Naive thymus-derived CD4-positive, alpha-beta T cell (primary cell): ENCODE measurements around the gene SNX1. TPM values are rescaled to one million over a fixed set of nuclear protein-coding genes. Genes with fewer than 3 reads are reported as not detected.
"Not testable (repeated sequence)": the region's sequence is repeated elsewhere in the genome, so short reads cannot be mapped to it uniquely, and the experiment has no call there.

Source experiments
- ATAC-seq: fragments of 150-1000 bp; cut with Tn5 transposase; 2 replicates; pipeline ENCODE4 v1.10.0; 2021; ENCODE audit warnings: mild to moderate bottlenecking, moderate library complexity
- CTCF ChIA-PET: fragments of 350-600 bp; sonication (Branson Sonifier 250); formaldehyde crosslinking; loops from one replicate; lab custom pipeline; 2021; ENCODE audit warnings: antibody characterized with exemption; lab: Charles Lee
- POLR2A ChIA-PET: fragments of 350-600 bp; sonication (Branson Sonifier 250); formaldehyde crosslinking; loops from one replicate; lab custom pipeline; 2021; ENCODE audit warnings: antibody characterized with exemption, inconsistent platforms; lab: Charles Lee
- DNase-seq, 9 donors: peaks; one replicate each; pipeline versions ENCODE4 v3.0.0 to v3.0.0-alpha.2; 2020 to 2022; ENCODE audit warnings: mixed read lengths in 1 of 9
- H3K27ac ChIP-seq: one replicate; pipeline ENCODE4 v1.7.0; 2013; ENCODE audit warnings: mild to moderate bottlenecking, low read depth, low read length, moderate library complexity
- H3K27me3 ChIP-seq, 2 donors: one replicate each; pipeline ENCODE4 v1.7.0; 2013; ENCODE audit warnings: low read length in 2 of 2, mild to moderate bottlenecking in 2 of 2, moderate library complexity in 2 of 2; ENCODE audit not compliant: control insufficient read depth in 2 of 2, insufficient read depth in 2 of 2
- H3K36me3 ChIP-seq, 3 experiments: 1 replicate in 2 of 3; 2 replicates in 1 of 3; pipeline ENCODE4 v1.7.0; 2013; ENCODE audit warnings: low read length in 3 of 3, mild to moderate bottlenecking in 3 of 3, moderate library complexity in 1 of 3; ENCODE audit not compliant: insufficient read depth in 3 of 3, control insufficient read depth in 2 of 3
- H3K4me1 ChIP-seq, 2 donors: one replicate each; pipeline ENCODE4 v1.7.0; 2013; ENCODE audit warnings: low read length in 2 of 2, mild to moderate bottlenecking in 2 of 2, moderate library complexity in 1 of 2; ENCODE audit not compliant: control insufficient read depth in 2 of 2, insufficient read depth in 2 of 2
- H3K4me3 ChIP-seq: 2 replicates; pipeline ENCODE4 v1.7.0; 2013; ENCODE audit warnings: mild to moderate bottlenecking, low read length
- H3K9me3 ChIP-seq, 3 experiments: 1 replicate in 2 of 3; 2 replicates in 1 of 3; pipeline ENCODE4 v1.7.0; 2013; ENCODE audit warnings: low read length in 3 of 3; ENCODE audit not compliant: control insufficient read depth in 2 of 3
- H3K27ac Mint-ChIP-seq, 9 donors: one replicate each; pipeline ENCODE4 v1.8.0; 2020 to 2022; ENCODE audit warnings: mixed read lengths in 9 of 9, mild to moderate bottlenecking in 8 of 9, moderate library complexity in 5 of 9, inconsistent platforms in 2 of 9
- H3K27me3 Mint-ChIP-seq, 5 donors: one replicate each; pipeline ENCODE4 v1.8.0; 2021 to 2022; ENCODE audit warnings: mixed read lengths in 5 of 5, mild to moderate bottlenecking in 1 of 5
- H3K36me3 Mint-ChIP-seq, 5 donors: one replicate each; pipeline ENCODE4 v1.8.0; 2020 to 2022; ENCODE audit warnings: mixed read lengths in 5 of 5, mild to moderate bottlenecking in 3 of 5, inconsistent platforms in 1 of 5
- H3K4me1 Mint-ChIP-seq, 7 donors: one replicate each; pipeline ENCODE4 v1.8.0; 2020 to 2022; ENCODE audit warnings: mixed read lengths in 7 of 7, mild to moderate bottlenecking in 3 of 7, inconsistent platforms in 1 of 7
- H3K4me3 Mint-ChIP-seq, 10 donors: one replicate each; pipeline ENCODE4 v1.8.0; 2020 to 2022; ENCODE audit warnings: mild to moderate bottlenecking in 10 of 10, mixed read lengths in 10 of 10, moderate library complexity in 6 of 10, inconsistent platforms in 2 of 10
- H3K9me3 Mint-ChIP-seq, 11 donors: one replicate each; pipeline ENCODE4 v1.8.0; 2020 to 2022; ENCODE audit warnings: mixed read lengths in 11 of 11, mild to moderate bottlenecking in 4 of 11, inconsistent platforms in 1 of 11, moderate library complexity in 1 of 11
- intact Hi-C, 2 donors: fragments of 100-400 bp; cut with micrococcal nuclease; formaldehyde crosslinking; loops; one replicate each; pipeline ENCODE4 v1.15.1; 2023
- polyA plus RNA-seq, 2 donors: library from polyadenylated mRNA; unstranded; fragments of 300-500 nt; fragmentation: Illumina TruSeq; gene quantifications; one replicate each; pipeline ENCODE4 v1.2.3, GENCODE V29; 2021
- total RNA-seq, 6 experiments: library from RNA in 5 of 6; stranded (reverse) in 5 of 6; gene quantifications; 1 replicate in 5 of 6; 2 replicates in 1 of 6; pipeline ENCODE4 v1.2.3 and lab custom pipeline; 2021 to 2026

The SNX1 gene
- total and polyA plus RNA-seq, 7 experiments from 2014 or later: 61.3 to 161 (median 120) TPM

DNA sequence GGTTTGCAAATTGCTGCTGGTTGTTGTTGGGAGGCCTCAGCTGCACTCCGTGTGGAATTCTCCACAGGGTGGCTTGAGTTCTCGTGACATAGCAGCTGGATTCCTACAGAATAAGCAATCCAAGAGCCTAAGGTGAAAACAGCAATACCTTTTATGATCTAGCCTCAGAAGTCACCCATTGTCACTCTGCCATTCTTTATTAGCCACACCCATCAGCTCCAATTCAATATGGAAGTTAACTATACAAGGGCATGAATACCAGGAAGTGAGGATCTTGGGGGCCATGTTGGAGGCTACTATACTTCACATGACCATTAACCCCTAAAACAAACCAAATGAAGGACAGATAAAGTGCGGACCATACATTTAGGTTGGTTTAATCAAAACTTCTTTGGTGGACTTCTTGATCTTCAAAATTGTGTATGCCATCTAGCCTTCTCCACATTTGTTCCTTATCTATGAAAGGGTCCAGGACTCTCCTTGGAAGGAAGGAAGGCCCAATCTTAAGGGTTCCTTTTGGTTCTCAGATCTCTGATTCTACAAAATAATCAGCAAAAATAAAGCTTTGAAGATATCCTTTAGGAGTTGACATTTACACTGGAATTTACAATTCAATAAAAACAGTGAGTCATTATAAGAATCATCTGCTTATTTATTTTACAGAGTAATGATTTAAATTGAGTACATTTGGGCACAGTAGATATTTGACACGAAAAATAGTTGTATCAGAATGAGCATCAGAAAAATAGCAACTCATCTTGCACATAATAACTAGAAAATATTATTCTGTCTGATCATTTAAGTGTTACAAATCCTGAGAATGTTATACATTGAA lies 23.6 kb upstream of the SNX1 start:
- no peaks in the 10 kb centered on the region for H3K27me3 Mint-ChIP-seq
- peaks cover 0 to 3% of the 10 kb centered on the region in 2 donors for H3K4me1 ChIP-seq
- peaks cover under 1 to 30% (median 12%) of the 10 kb centered on the region in 5 donors for H3K36me3 Mint-ChIP-seq
- H3K9me3 Mint-ChIP-seq: no peaks in the 10 kb centered on the region
- H3K9me3 ChIP-seq: no peaks in the 10 kb centered on the region
- H3K27ac ChIP-seq: no peak overlapping the region
- DNase-seq (no peak), ATAC-seq (no peak)
- H3K27ac Mint-ChIP-seq: no peak overlapping the region
- intact Hi-C loops: no loop called here
- CTCF ChIA-PET: interaction anchor here (0.6 kb wide), 2 partner anchors 380 to 601 kb away, joined by 3 read pairs; no protein-coding TSS in a partner anchor
- H3K4me3 Mint-ChIP-seq: no peak overlapping the region
- H3K4me1 Mint-ChIP-seq: peaks cover 4 to 21% (median 6%) of the 10 kb centered on the region in 7 donors
- POLR2A ChIA-PET: interaction anchor here (0.7 to 0.8 kb wide), 2 partner anchors 21 to 376 kb away, joined by 4 read pairs; partner anchors contain the start of gene CIAO2A
- no peak overlapping the region for H3K4me3 ChIP-seq
- H3K36me3 ChIP-seq: peaks cover 0 to 17% (median 0%) of the 10 kb centered on the region in 3 experiments
- H3K27me3 ChIP-seq: no peaks in the 10 kb centered on the region

DNA sequence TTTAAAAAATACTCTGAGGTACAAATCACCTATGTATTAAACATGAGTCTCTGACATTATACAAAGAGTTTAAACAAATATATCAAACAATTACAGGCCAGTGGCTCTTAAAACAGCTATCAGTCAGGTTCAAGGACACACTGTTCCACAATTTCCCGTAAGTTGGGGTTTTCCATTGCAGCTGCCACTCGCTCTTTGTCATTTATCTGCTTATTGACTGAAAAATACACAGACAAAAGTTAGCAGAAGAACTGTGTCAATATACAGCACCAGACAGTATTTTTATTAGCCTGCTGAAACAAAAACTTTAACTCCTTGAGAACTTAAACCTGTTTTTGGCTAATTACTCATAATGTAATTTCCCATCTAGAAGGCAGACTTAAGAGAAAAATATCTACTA lies 23.0 kb upstream of the SNX1 start:
- CTCF ChIA-PET: interaction anchor here (1.5 kb wide), 1 partner anchor 321 kb away, joined by 3 read pairs; no protein-coding TSS in a partner anchor
- no peak overlapping the region for H3K4me3 ChIP-seq
- intact Hi-C loops: no loop called here
- H3K4me1 ChIP-seq: peaks cover 0 to under 1% of the 10 kb centered on the region in 2 donors
- peaks cover 5 to 35% (median 12%) of the 10 kb centered on the region in 5 donors for H3K36me3 Mint-ChIP-seq
- no peaks in the 10 kb centered on the region for H3K9me3 Mint-ChIP-seq
- H3K27me3 ChIP-seq: no peaks in the 10 kb centered on the region
- H3K27ac Mint-ChIP-seq: peak overlapping the region in 1 of 9 donors; percentile 41
- H3K4me3 Mint-ChIP-seq: no peak overlapping the region
- no peaks in the 10 kb centered on the region for H3K27me3 Mint-ChIP-seq
- peaks cover 0 to 17% (median 0%) of the 10 kb centered on the region in 3 experiments for H3K36me3 ChIP-seq
- POLR2A ChIA-PET: no interaction called here
- H3K27ac ChIP-seq: no peak overlapping the region
- ATAC-seq (no peak), DNase-seq (no peak)
- no peaks in the 10 kb centered on the region for H3K9me3 ChIP-seq
- H3K4me1 Mint-ChIP-seq: peaks cover 0 to 22% (median 11%) of the 10 kb centered on the region in 7 donors

DNA sequence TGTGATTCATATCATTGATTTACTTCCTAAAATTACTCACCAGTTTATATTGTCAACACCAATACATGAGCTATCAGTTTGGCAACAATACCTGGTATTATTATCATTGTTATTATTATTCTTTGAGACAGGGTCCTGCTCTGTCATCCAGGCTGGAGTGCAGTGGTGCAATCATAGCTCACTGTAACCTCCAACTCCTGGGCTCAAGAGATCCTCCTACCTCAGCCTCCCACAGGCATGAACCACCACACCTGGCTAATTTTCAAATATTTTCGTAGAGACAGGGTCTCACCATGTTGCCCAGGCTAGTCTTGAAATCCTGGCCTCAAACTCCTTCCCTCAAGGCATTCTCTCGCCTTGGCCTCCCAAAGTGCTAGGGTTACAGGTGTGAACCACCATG lies 22.3 kb upstream of the SNX1 start:
- CTCF ChIA-PET: interaction anchor here (1.5 kb wide), 1 partner anchor 321 kb away, joined by 3 read pairs; no protein-coding TSS in a partner anchor
- ATAC-seq, H3K27ac ChIP-seq, H3K9me3 Mint-ChIP-seq, H3K27me3 ChIP-seq, H3K4me3 Mint-ChIP-seq, H3K4me1 ChIP-seq, DNase-seq, intact Hi-C loops, H3K4me3 ChIP-seq, POLR2A ChIA-PET, H3K27me3 Mint-ChIP-seq, H3K9me3 ChIP-seq: not testable (repeated sequence)
- peaks cover 0 to 17% (median 0%) of the 10 kb centered on the region in 3 experiments for H3K36me3 ChIP-seq
- H3K4me1 Mint-ChIP-seq: peaks cover 0 to 17% (median 11%) of the 10 kb centered on the region in 7 donors
- H3K36me3 Mint-ChIP-seq: peaks cover 5 to 35% (median 12%) of the 10 kb centered on the region in 5 donors
- peak overlapping the region in 1 of 9 donors; percentile 18 for H3K27ac Mint-ChIP-seq

DNA sequence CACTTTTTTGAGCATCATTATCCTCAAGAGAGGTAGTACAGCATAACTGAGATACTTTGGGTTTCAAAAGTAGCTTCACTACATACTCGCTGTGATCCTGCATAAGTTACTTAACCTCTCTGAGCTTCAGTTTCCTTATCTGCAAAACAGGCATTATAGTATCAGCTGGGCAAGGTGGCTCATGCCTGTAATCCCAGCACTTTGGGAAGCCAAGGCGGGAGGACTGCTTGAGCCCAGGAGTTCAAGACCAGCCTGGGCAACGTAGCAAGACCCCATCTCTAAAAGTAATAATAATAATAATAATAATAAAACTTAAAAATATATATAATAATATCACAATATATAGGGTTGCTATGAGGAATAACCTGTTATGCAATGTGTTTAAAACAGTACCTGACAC lies 13.0 kb upstream of the SNX1 start:
- POLR2A ChIA-PET: interaction anchor here (1.1 kb wide), 1 partner anchor 11 kb away, joined by 3 read pairs; the partner anchor contains the start of gene CIAO2A
- H3K4me1 ChIP-seq: no peaks in the 10 kb centered on the region
- no peaks in the 10 kb centered on the region for H3K9me3 ChIP-seq
- no peaks in the 10 kb centered on the region for H3K27me3 Mint-ChIP-seq
- H3K36me3 Mint-ChIP-seq: peaks cover under 1 to 15% (median 6%) of the 10 kb centered on the region in 5 donors
- no peak for ATAC-seq
- no peak for DNase-seq
- no peak overlapping the region for H3K4me3 ChIP-seq
- H3K9me3 Mint-ChIP-seq: no peaks in the 10 kb centered on the region
- H3K4me3 Mint-ChIP-seq: no peak overlapping the region
- intact Hi-C loops: no loop called here
- H3K27ac ChIP-seq: no peak overlapping the region
- CTCF ChIA-PET: interaction anchor here (0.5 kb wide), 1 partner anchor 334 kb away, joined by 4 read pairs; no protein-coding TSS in a partner anchor
- no peaks in the 10 kb centered on the region for H3K27me3 ChIP-seq
- H3K36me3 ChIP-seq: peaks cover 0 to 10% (median 2%) of the 10 kb centered on the region in 3 experiments
- H3K4me1 Mint-ChIP-seq: peaks cover 0 to 2% (median 0%) of the 10 kb centered on the region in 7 donors
- no peak overlapping the region for H3K27ac Mint-ChIP-seq

DNA sequence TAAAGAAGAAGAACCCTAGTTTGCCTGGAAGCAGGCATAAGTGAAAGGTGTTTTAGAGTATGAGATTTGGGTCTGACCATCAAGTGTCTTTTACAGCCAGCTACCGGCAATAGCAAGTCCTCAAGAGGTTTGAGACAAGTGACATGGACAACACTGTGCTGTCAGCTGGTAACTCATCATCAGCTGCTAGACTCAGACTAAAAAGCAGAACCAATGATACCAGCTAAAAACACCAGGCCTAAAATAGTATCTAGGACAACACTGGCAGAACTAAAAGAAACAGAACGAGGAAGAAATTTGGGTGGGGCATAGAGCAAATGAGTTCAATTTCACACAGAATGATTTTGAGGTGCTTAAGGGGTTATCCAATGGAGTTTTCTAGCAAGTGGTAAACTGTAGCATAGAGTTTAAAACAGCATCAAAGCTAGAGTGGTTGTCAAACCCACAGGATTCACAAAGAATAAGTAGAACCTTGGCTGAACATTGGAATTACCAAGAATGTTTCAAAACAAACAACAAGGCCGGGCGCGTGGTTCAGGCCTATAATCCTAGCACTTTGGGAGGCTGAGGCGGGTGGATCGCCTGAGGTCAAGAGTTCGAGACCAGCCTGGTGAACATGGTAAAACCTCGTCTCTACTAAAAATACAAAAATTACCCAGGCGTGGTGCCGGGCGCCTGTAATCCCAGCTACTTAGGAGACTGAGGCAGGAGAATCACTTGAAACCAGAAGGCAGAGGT lies 6.1 kb upstream of the SNX1 start:
- H3K4me1 Mint-ChIP-seq: peaks cover 28 to 47% (median 45%) of the 10 kb centered on the region in 7 donors
- H3K27ac ChIP-seq: no peak overlapping the region
- ChIA-PET POLR2A (interaction anchor here (0.6 kb wide), 1 partner anchor 337 kb away, joined by 4 read pairs; no protein-coding TSS in a partner anchor), CTCF (interaction anchor here (0.6 kb wide), 4 partner anchors 84 to 656 kb away, joined by 3 to 6 read pairs (median 6); no protein-coding TSS in a partner anchor)
- no peak overlapping the region for H3K4me3 ChIP-seq
- no peaks in the 10 kb centered on the region for H3K9me3 ChIP-seq
- DNase-seq: no peak
- H3K4me1 ChIP-seq: peaks cover 18 to 19% of the 10 kb centered on the region in 2 donors
- H3K27me3 Mint-ChIP-seq: no peaks in the 10 kb centered on the region
- H3K9me3 Mint-ChIP-seq: peaks cover 0 to 3% (median 0%) of the 10 kb centered on the region in 11 donors
- intact Hi-C loops: loop anchor here (5.0 to 10.0 kb wide), 6 partner anchors 735 to 1198 kb away; partner anchors contain the start of genes LACTB (in 2 of the 2), PARP16 (in 1 of the 2), PDCD7 (in 1 of the 2) and PIF1 (in 1 of the 2)
- H3K27me3 ChIP-seq: no peaks in the 10 kb centered on the region
- H3K27ac Mint-ChIP-seq: peak overlapping the region in 1 of 9 donors; percentile 72
- ATAC-seq: peak; percentile 20
- H3K4me3 Mint-ChIP-seq: no peak overlapping the region
- peaks cover 8 to 16% (median 14%) of the 10 kb centered on the region in 5 donors for H3K36me3 Mint-ChIP-seq
- peaks cover 0 to 17% (median 7%) of the 10 kb centered on the region in 3 experiments for H3K36me3 ChIP-seq

DNA sequence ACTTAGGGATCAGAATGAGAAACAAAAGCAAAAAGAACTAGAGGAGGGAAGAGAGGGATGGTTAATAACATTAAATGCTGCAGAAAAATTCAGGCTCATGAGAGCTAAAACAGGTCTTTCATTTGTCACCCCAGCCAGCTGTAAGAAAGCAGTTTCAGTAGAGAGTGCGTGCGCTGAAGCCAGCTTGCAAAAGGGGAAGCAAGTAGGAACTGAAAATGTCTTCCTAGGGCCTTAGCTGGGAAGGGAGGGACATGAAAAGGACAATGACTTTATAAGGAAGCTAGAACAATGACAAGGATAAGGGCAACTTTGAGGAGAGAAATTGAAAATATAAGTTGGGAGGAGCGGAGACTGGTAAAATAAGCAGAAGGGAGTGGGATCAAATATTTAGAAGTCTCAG lies 5.3 kb upstream of the SNX1 start:
- Mint-ChIP-seq H3K9me3 (peaks cover 0 to 3% (median 0%) of the 10 kb centered on the region in 11 donors), H3K4me1 (peaks cover 31 to 55% (median 53%) of the 10 kb centered on the region in 7 donors), H3K4me3 (peak overlapping the region in 2 of 10 donors; percentile 6 to 22), H3K36me3 (peaks cover 8 to 16% (median 14%) of the 10 kb centered on the region in 5 donors), H3K27me3 (no peaks in the 10 kb centered on the region), H3K27ac (peak overlapping the region in 5 of 9 donors; percentile 6 to 71 (median 37))
- H3K36me3 ChIP-seq: peaks cover 0 to 17% (median 7%) of the 10 kb centered on the region in 3 experiments
- no peak overlapping the region for H3K4me3 ChIP-seq
- no peak overlapping the region for H3K27ac ChIP-seq
- DNase-seq: no peak
- POLR2A ChIA-PET: no interaction called here
- peaks cover 26 to 27% of the 10 kb centered on the region in 2 donors for H3K4me1 ChIP-seq
- ATAC-seq: no peak
- intact Hi-C loops: loop anchor here (5.0 to 10.0 kb wide), 6 partner anchors 734 to 1197 kb away; partner anchors contain the start of genes LACTB (in 2 of the 2), PARP16 (in 1 of the 2), PDCD7 (in 1 of the 2) and PIF1 (in 1 of the 2)
- H3K9me3 ChIP-seq: no peaks in the 10 kb centered on the region
- H3K27me3 ChIP-seq: no peaks in the 10 kb centered on the region
- CTCF ChIA-PET: interaction anchor here (1.5 kb wide), 1 partner anchor 338 kb away, joined by 8 read pairs; no protein-coding TSS in a partner anchor
